HG02884 (cell line): Measurements from ENCODE around the gene CSAD.
A peak's percentile ranks its signal among the peaks of the same experiment; 100 is the strongest.

ENCODE experiments used
- ATAC-seq: cut with Tn5 transposase; IDR thresholded peaks from one replicate; pipeline ENCODE4 v1.9.1; 2021; ENCODE audit warnings: mild to moderate bottlenecking, moderate library complexity; ENCODE audit not compliant: unreplicated experiment

Gene CSAD

GRCh38 chr12:53180220-53180930 lies at the start of gene CSAD, which contains the start of gene ZNF740:
CSAD (minus strand) TSS chr12:53180925; CDS start chr12:53173470, 7,455 bp downstream.
ZNF740 (plus strand) TSS chr12:53180722; CDS start chr12:53181984, 1,262 bp downstream.
- ATAC-seq: peak; percentile 89

- ATAC-seq: no peak
Observed at GRCh38 chr12:53230108-53230845, 49.6 kb upstream of the CSAD start.

GRCh38 chr12:53229454-53229853 lies 48.7 kb upstream of the CSAD start:
- ATAC-seq: no peak

- no peak for ATAC-seq
Observed at GRCh38 chr12:53227836-53228235, 47.1 kb upstream of the CSAD start.

GRCh38 chr12:53227341-53227740 lies 46.6 kb upstream of the CSAD start:
- no peak for ATAC-seq

GRCh38 chr12:53226815-53227214 lies 46.1 kb upstream of the CSAD start:
- ATAC-seq: no peak

GRCh38 chr12:53225635-53226424 lies 45.1 kb upstream of the CSAD start:
- ATAC-seq: no peak

- no peak for ATAC-seq
Observed at GRCh38 chr12:53224897-53225634, 44.3 kb upstream of the CSAD start.

GRCh38 chr12:53224061-53224896 lies 43.6 kb upstream of the CSAD start:
- ATAC-seq: no peak

GRCh38 chr12:53223389-53224060 lies 42.8 kb upstream of the CSAD start:
- ATAC-seq: no peak

- no peak for ATAC-seq
Observed at GRCh38 chr12:53222806-53223261, 42.1 kb upstream of the CSAD start.

GRCh38 chr12:53222170-53222721 lies 41.5 kb upstream of the CSAD start:
- no peak for ATAC-seq

- peak; percentile 19 for ATAC-seq
Observed at GRCh38 chr12:53221203-53222080, 40.7 kb upstream of the CSAD start.

GRCh38 chr12:53220694-53221202 lies 40.0 kb upstream of the CSAD start:
- peak; percentile 41 for ATAC-seq

GRCh38 chr12:53219956-53220693 lies 39.4 kb upstream of the CSAD start:
- peak; percentile 31 for ATAC-seq

- no peak for ATAC-seq
Observed at GRCh38 chr12:53219292-53219955, 38.7 kb upstream of the CSAD start.
